GM12864 (cell line): ENCODE results near the gene CTDSPL.
"Not testable (repeated sequence)": the region's sequence is repeated elsewhere in the genome, so short reads cannot be mapped to it uniquely, and the experiment has no call there.

Experiments
- DNase-seq: peaks from one replicate; pipeline ENCODE4 v3.0.0-alpha.2; 2011; ENCODE audit warnings: low read depth
- H3K4me3 ChIP-seq: 2 replicates; pipeline ENCODE4 v1.5.1; 2011; ENCODE audit warnings: mild to moderate bottlenecking, low read depth, low read length, control low read depth
- CTCF ChIP-seq: IDR thresholded peaks from 2 replicates; pipeline ENCODE4 v1.5.1; 2011; ENCODE audit warnings: low read depth, mild to moderate bottlenecking, moderate library complexity, low read length, control low read depth, inconsistent platforms; ENCODE audit errors: missing control alignments

The CTDSPL gene

GRCh38 chr3:37984596-37984995 lies 122.9 kb downstream of the CTDSPL start:
- DNase-seq = no peak
- H3K4me3 ChIP-seq = no peak overlapping the region
- no peak for TF ChIP-seq CTCF

GRCh38 chr3:37985637-37986320 lies 124.1 kb downstream of the CTDSPL start:
- TF ChIP-seq CTCF = no peak
- no peak for DNase-seq
- no peak overlapping the region for H3K4me3 ChIP-seq

- DNase-seq = no peak
- H3K4me3 ChIP-seq = no peak overlapping the region
- no peak for TF ChIP-seq CTCF
Measured at GRCh38 chr3:37986479-37987314, 125.0 kb downstream of the CTDSPL start.

- DNase-seq = no peak
- no peak overlapping the region for H3K4me3 ChIP-seq
- TF ChIP-seq CTCF = no peak
Measured at GRCh38 chr3:37987315-37987697, 125.6 kb downstream of the CTDSPL start.

- no peak for TF ChIP-seq CTCF
- DNase-seq = no peak
- H3K4me3 ChIP-seq = no peak overlapping the region
Measured at GRCh38 chr3:37987751-37988179, 126.1 kb downstream of the CTDSPL start.

GRCh38 chr3:37988376-37988775 lies 126.7 kb downstream of the CTDSPL start:
- not testable (repeated sequence) for H3K4me3 ChIP-seq, DNase-seq

- TF ChIP-seq CTCF = no peak
- H3K4me3 ChIP-seq = no peak overlapping the region
- DNase-seq = no peak
Measured at GRCh38 chr3:37988931-37989525, 127.3 kb downstream of the CTDSPL start.
